Occipital lobe (tissue), 3 donors: ENCODE data around the gene TCHHL1. TPM values are rescaled to one million over a fixed set of nuclear protein-coding genes. Genes with fewer than 3 reads are reported as not detected.

Experiments
- DNase-seq: peaks from one replicate; lab custom pipeline; 2025; lab: John Stamatoyannopoulos, UW
- small RNA-seq: library from RNA; depleted of rRNA; stranded (forward); fragments of <200 nt; gene quantifications from one replicate; pipeline ENCODE3, GENCODE V24; 2014
- total RNA-seq: library from RNA; depleted of rRNA; stranded (reverse); fragments of >200 nt; gene quantifications from one replicate; pipeline ENCODE4 v1.2.3, GENCODE V29; 2014

TCHHL1 gene
- total RNA-seq, 1 donor from 2014 or later, result not detected

GRCh38 chr1:152038871-152039270, 50.0 kb downstream of the TCHHL1 start:
- DNase-seq, result no peak

GRCh38 chr1:152036267-152037216, 52.3 kb downstream of the TCHHL1 start, which contains the start of gene S100A11:
Gene S100A11, minus strand, starts transcription at chr1:152037004. Its CDS starts 89 bp downstream, at chr1:152036915.
- DNase-seq, result peak; percentile 2

- DNase-seq, result no peak
Measured at GRCh38 chr1:152035539-152036266, 53.2 kb downstream of the TCHHL1 start.

- DNase-seq, result no peak
Measured at GRCh38 chr1:152034654-152035538, 54.0 kb downstream of the TCHHL1 start.

GRCh38 chr1:152034324-152034653, 54.6 kb downstream of the TCHHL1 start:
- no peak for DNase-seq

Small RNA genes lying within 50 kb of the gene (small RNA-seq; reads per million reads assigned to genes)
- gene SPTLC1P4, result not detected

Other genes starting within 250 kb of the TCHHL1 start
- 0.16 TPM for gene C2CD4D, start 249.2 kb downstream of the TCHHL1 start, total RNA-seq
- gene THEM5, start 235.4 kb downstream of the TCHHL1 start, total RNA-seq, result not detected
- gene THEM4, start 179.6 kb downstream of the TCHHL1 start, total RNA-seq, result 2.0 TPM
- 2.8 TPM for gene S100A10, start 95.2 kb downstream of the TCHHL1 start, total RNA-seq
- 0.78 TPM for gene S100A11, start 52.1 kb downstream of the TCHHL1 start, total RNA-seq
- not detected for gene TCHH, start 26.4 kb upstream of the TCHHL1 start, total RNA-seq
- gene RPTN, start 70.2 kb upstream of the TCHHL1 start, total RNA-seq, result not detected
- gene HRNR, start 135.1 kb upstream of the TCHHL1 start, total RNA-seq, result not detected
- not detected for gene FLG, start 236.2 kb upstream of the TCHHL1 start, total RNA-seq